Kidney (tissue), 14 donors: ENCODE data around the gene MLLT3. TPM values are rescaled to one million over a fixed set of nuclear protein-coding genes. Genes with fewer than 3 reads are reported as not detected.

ENCODE experiments used
- DNase-seq, 5 donors: peaks; one replicate each; pipeline ENCODE4 v3.0.0-alpha.2; 2013 to 2020
- FAIRE-seq: peaks from 2 replicates; lab custom pipeline; 2012; peaks lifted over from hg19 to GRCh38; lab: Jason Lieb, UNC
- H3K27ac ChIP-seq, 2 donors: one replicate each; pipeline ENCODE4 v1.7.0; 2013; ENCODE audit warnings: low read depth in 2 of 2, low read length in 2 of 2, inconsistent platforms in 1 of 2
- H3K27me3 ChIP-seq: one replicate; pipeline ENCODE4 v1.7.1; 2013; ENCODE audit warnings: low read length, inconsistent platforms; ENCODE audit not compliant: control insufficient read depth, insufficient read depth
- H3K36me3 ChIP-seq, 3 donors: one replicate each; pipeline versions ENCODE4 v1.7.0 to v1.7.1; 2013; ENCODE audit warnings: low read length in 3 of 3, control low read depth in 1 of 3, inconsistent platforms in 1 of 3; ENCODE audit not compliant: insufficient read depth in 3 of 3, control insufficient read depth in 2 of 3
- H3K4me1 ChIP-seq, 3 donors: one replicate each; pipeline versions ENCODE4 v1.7.0 to v1.7.1; 2013; ENCODE audit warnings: low read length in 3 of 3, inconsistent platforms in 1 of 3, low read depth in 1 of 3; ENCODE audit not compliant: control insufficient read depth in 2 of 3, insufficient read depth in 2 of 3
- H3K4me3 ChIP-seq, 3 donors: one replicate each; pipeline versions ENCODE4 v1.7.0 to v1.8.1; 2013; ENCODE audit warnings: low read length in 3 of 3, control low read depth in 1 of 3, inconsistent platforms in 1 of 3
- H3K9ac ChIP-seq, 3 donors: one replicate each; pipeline versions ENCODE4 v1.7.0 to v1.7.1; 2013; ENCODE audit warnings: low read length in 3 of 3, control low read depth in 1 of 3, inconsistent platforms in 1 of 3
- H3K9me3 ChIP-seq, 3 donors: one replicate each; pipeline versions ENCODE4 v1.7.0 to v1.7.1; 2013; ENCODE audit warnings: low read length in 3 of 3, control low read depth in 1 of 3, inconsistent platforms in 1 of 3; ENCODE audit not compliant: control insufficient read depth in 2 of 3, insufficient read depth in 1 of 3
- intact Hi-C: fragments of 100-400 bp; cut with DNase I; formaldehyde crosslinking; loops from one replicate; pipeline ENCODE4 v1.11.1; 2022
- polyA plus RNA-seq: library from polyadenylated mRNA; stranded (reverse); fragments of 350-450 nt; fragmentation: Illumina TruSeq; extraction: RNeasy Lipid Tissue Mini Kit (QIAGEN cat#74804); gene quantifications from one replicate; pipeline ENCODE4 v1.2.3, GENCODE V29; 2014; ENCODE audit warnings: low read depth, low replicate concordance; ENCODE audit not compliant: insufficient read depth
- total RNA-seq: library from RNA; stranded (reverse); fragmentation: NEBNext Ultra II Directional; extraction: Animal tissue kit (Norgen Biotek cat#: 25700); gene quantifications from one replicate; pipeline ENCODE4 v1.2.1, GENCODE V29; 2021
- TF ChIP-seq, protein P1 (sequence below): IDR thresholded peaks from 3 replicates; pipeline ENCODE4 v1.5.1; 2012; ENCODE audit warnings: mild to moderate bottlenecking, moderate library complexity, borderline replicate concordance; ENCODE audit not compliant: insufficient read depth; ENCODE audit errors: extremely low read depth
- donor health status: control.
- donor health status: control.
- donor health status: control.
- donor health status: control.
- donor health status: control.
- donor health status: DM: yes; HTN: yes; CAD: no.
- donor health status: Normal renal cell carcinoma (clear cell type).

The MLLT3 gene
- total and polyA plus RNA-seq, 2 donors from 2014 or later, result 15.8 to 19.7 TPM

GRCh38 chr9:20509466-20509865, 112.8 kb downstream of the MLLT3 start:
- DNase-seq (no peak), FAIRE-seq (no peak)
- intact Hi-C loops, result no loop called here
- Histone ChIP-seq H3K4me3 (no peak overlapping the region), H3K27ac (no peak overlapping the region), H3K9me3 (no peaks in the 10 kb centered on the region), H3K36me3 (no peaks in the 10 kb centered on the region), H3K9ac (no peak overlapping the region), H3K4me1 (peaks cover 0 to 8% (median 3%) of the 10 kb centered on the region in 3 donors), H3K27me3 (no peaks in the 10 kb centered on the region)
- TF ChIP-seq, protein P1, sequence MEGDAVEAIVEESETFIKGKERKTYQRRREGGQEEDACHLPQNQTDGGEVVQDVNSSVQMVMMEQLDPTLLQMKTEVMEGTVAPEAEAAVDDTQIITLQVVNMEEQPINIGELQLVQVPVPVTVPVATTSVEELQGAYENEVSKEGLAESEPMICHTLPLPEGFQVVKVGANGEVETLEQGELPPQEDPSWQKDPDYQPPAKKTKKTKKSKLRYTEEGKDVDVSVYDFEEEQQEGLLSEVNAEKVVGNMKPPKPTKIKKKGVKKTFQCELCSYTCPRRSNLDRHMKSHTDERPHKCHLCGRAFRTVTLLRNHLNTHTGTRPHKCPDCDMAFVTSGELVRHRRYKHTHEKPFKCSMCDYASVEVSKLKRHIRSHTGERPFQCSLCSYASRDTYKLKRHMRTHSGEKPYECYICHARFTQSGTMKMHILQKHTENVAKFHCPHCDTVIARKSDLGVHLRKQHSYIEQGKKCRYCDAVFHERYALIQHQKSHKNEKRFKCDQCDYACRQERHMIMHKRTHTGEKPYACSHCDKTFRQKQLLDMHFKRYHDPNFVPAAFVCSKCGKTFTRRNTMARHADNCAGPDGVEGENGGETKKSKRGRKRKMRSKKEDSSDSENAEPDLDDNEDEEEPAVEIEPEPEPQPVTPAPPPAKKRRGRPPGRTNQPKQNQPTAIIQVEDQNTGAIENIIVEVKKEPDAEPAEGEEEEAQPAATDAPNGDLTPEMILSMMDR, result no peak

DNA sequence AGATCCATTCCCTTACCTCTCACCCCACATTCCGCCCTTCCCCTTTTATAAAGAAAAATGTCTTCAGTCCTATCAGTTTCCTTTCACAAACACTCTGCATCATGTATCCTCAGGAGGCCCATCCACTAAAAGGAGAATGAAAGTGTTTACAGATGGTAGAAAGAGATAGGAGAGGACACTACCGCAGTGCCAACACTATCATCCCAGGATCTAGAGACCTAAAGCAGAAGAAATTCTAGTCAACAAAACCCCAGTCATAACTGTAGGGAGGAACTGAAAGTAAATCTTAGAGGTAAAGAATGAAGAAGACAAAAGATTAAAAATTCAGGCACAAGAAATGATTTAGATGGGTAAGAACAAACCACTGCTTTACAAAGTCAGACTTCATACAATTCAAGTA, 114.1 kb downstream of the MLLT3 start:
- FAIRE-seq (no peak), DNase-seq (no peak)
- Histone ChIP-seq H3K9ac (no peak overlapping the region), H3K4me1 (peaks cover 0 to 8% (median 3%) of the 10 kb centered on the region in 3 donors), H3K4me3 (no peak overlapping the region), H3K9me3 (no peaks in the 10 kb centered on the region), H3K27ac (no peak overlapping the region), H3K36me3 (no peaks in the 10 kb centered on the region), H3K27me3 (no peaks in the 10 kb centered on the region)
- intact Hi-C loops, result no loop called here
- TF ChIP-seq, protein P1, result no peak

DNA sequence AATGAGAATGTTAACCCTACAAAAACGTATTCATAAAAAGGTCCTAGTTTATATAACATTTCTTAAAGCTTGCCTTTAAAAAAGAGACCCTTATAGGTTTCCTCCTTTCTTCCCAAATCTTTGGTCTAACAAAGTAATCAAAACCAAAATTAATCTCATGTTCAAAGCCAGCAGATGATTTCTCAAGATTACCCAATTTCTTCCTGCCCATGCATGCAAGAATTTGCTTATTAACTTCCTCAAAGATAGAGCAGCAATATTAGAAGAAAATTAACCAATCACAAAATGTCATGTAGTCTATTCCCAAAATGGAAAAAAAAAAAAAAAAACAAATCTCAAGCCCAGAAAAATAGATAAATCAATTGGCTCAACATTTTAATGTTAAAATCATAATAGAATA, 114.9 kb downstream of the MLLT3 start:
- TF ChIP-seq, protein P1, result no peak
- peaks cover 0 to 8% (median 3%) of the 10 kb centered on the region in 3 donors for H3K4me1 ChIP-seq
- FAIRE-seq, result peak; percentile 79

More for the DNA sequence above, 114.9 kb downstream of the MLLT3 start:
- Histone ChIP-seq H3K9me3 (no peaks in the 10 kb centered on the region), H3K4me3 (no peak overlapping the region), H3K36me3 (no peaks in the 10 kb centered on the region), H3K27ac (no peak overlapping the region), H3K9ac (no peak overlapping the region), H3K27me3 (no peaks in the 10 kb centered on the region)
- no peak for DNase-seq
- intact Hi-C loops, result no loop called here
